IgD-negative memory B cell (primary cell): ENCODE results near the gene TNFAIP8L3. TPM values are rescaled to one million over a fixed set of nuclear protein-coding genes. Genes with fewer than 3 reads are reported as not detected.

Experiments
- H3K27ac Mint-ChIP-seq, 3 donors: one replicate each; pipeline ENCODE4 v1.8.0; 2020 to 2022; ENCODE audit warnings: mild to moderate bottlenecking in 3 of 3, mixed read lengths in 3 of 3, moderate library complexity in 1 of 3
- H3K27me3 Mint-ChIP-seq: one replicate; pipeline ENCODE4 v1.8.0; 2021; ENCODE audit warnings: mixed read lengths
- H3K36me3 Mint-ChIP-seq: one replicate; pipeline ENCODE4 v1.8.0; 2020; ENCODE audit warnings: mild to moderate bottlenecking, mixed read lengths
- H3K4me1 Mint-ChIP-seq, 3 donors: one replicate each; pipeline ENCODE4 v1.8.0; 2020 to 2022; ENCODE audit warnings: mixed read lengths in 3 of 3, mild to moderate bottlenecking in 1 of 3
- H3K4me3 Mint-ChIP-seq, 4 donors: one replicate each; pipeline ENCODE4 v1.8.0; 2020 to 2022; ENCODE audit warnings: mild to moderate bottlenecking in 4 of 4, mixed read lengths in 4 of 4, moderate library complexity in 3 of 4
- H3K9me3 Mint-ChIP-seq, 3 donors: one replicate each; pipeline ENCODE4 v1.8.0; 2020 to 2021; ENCODE audit warnings: mixed read lengths in 3 of 3, mild to moderate bottlenecking in 1 of 3
- polyA plus RNA-seq: library from polyadenylated mRNA; unstranded; fragments of 300-500 nt; fragmentation: Illumina TruSeq; gene quantifications from one replicate; pipeline ENCODE4 v1.2.3, GENCODE V29; 2021

The TNFAIP8L3 gene
- polyA plus RNA-seq, 1 donor from 2014 or later, result not detected

DNA sequence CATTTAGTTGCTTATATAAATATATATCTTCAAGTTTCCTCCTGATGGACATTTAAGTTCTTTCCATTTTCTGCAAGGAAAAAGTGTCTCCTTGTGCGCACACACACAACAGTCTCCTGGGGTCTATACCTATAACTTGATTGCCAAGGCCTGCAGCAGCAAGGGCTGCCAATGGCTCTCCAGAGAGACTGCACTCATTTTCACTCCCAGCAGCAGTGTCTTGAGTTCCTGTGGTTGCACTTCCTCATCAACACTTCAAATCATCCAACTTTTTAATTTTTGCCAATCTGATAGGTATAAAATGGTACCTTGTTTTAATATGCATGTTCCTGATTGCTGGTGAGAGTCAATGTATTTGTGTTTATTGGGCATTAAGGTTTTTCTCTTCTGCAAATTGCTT, 23.1 kb downstream of the TNFAIP8L3 start:
- no peaks in the 10 kb centered on the region for H3K36me3 Mint-ChIP-seq
- H3K4me1 Mint-ChIP-seq, result peaks cover 0 to 5% (median 0%) of the 10 kb centered on the region in 3 donors
- peaks cover 0 to 2% (median 0%) of the 10 kb centered on the region in 3 donors for H3K9me3 Mint-ChIP-seq
- H3K4me3 Mint-ChIP-seq, result no peak overlapping the region
- H3K27ac Mint-ChIP-seq, result no peak overlapping the region
- H3K27me3 Mint-ChIP-seq, result no peaks in the 10 kb centered on the region

DNA sequence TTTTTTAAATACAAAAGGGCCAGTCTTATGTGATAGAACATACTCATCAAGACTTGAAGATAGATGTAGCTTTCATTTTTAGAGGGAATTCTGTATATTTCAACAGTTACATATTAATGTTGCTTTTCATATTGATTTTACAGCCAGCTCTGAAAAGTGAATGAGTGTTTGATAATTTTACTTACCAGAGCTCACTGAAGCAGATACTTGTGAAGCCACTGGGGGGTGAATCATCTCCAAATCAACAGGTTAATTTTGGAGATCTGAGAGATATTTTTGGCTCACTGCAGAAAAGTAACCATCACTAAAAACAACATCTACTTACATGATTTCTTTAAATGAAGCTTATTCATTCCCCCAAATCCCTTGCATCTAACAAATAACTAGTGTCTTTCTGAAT, 24.7 kb downstream of the TNFAIP8L3 start:
- Mint-ChIP-seq H3K27me3 (peaks cover 4% of the 10 kb centered on the region), H3K36me3 (no peaks in the 10 kb centered on the region), H3K4me1 (peaks cover 0 to 1% (median 0%) of the 10 kb centered on the region in 3 donors), H3K9me3 (no peaks in the 10 kb centered on the region), H3K4me3 (no peak overlapping the region), H3K27ac (no peak overlapping the region)

DNA sequence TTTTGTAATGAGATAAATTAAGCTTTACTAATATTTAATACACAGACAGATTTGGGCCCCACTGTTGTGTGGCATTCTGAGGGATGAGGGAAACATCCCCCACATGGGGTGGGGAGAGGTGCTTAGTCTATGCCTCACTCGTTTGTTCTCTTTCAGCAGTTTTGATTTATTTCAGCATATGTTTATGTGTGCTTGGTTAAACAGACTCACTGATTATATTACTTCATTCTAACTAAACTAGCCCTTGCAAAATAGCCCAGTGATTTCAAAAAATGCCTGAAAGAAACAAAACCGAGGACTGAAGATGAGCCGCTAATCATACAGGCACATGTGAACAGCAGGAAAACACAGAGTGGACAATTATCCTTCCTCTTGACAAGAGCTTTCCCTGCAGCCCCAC, 27.2 kb downstream of the TNFAIP8L3 start:
- no peak overlapping the region for H3K27ac Mint-ChIP-seq
- peaks cover 7% of the 10 kb centered on the region for H3K27me3 Mint-ChIP-seq
- no peaks in the 10 kb centered on the region for H3K36me3 Mint-ChIP-seq
- H3K4me1 Mint-ChIP-seq, result peaks cover 0 to 1% (median 0%) of the 10 kb centered on the region in 3 donors
- peaks cover 0 to 3% (median 0%) of the 10 kb centered on the region in 3 donors for H3K9me3 Mint-ChIP-seq
- no peak overlapping the region for H3K4me3 Mint-ChIP-seq

DNA sequence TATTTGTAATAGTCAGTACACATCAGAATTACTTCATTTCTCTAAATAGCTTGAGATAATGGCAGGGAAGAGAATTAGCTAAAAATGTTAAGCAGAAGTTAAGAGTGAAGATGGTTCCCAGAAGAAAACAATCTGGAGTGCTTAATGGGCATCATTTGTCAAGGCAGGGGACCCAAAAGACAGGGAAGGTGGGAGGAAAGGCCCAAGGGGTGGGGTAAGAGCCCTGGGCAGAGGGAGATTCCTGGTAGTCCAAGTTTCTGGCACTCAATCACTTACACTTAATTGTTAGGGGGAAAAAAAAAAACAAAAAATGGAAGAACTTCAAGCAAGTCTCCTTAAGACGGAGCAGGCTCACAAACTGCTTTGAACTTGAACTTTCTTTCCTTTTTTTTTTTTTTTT, 28.9 kb downstream of the TNFAIP8L3 start:
- no peak overlapping the region for H3K27ac Mint-ChIP-seq
- H3K4me1 Mint-ChIP-seq, result no peaks in the 10 kb centered on the region
- no peaks in the 10 kb centered on the region for H3K36me3 Mint-ChIP-seq
- peaks cover 7% of the 10 kb centered on the region for H3K27me3 Mint-ChIP-seq
- no peak overlapping the region for H3K4me3 Mint-ChIP-seq
- H3K9me3 Mint-ChIP-seq, result peaks cover 0 to 3% (median 0%) of the 10 kb centered on the region in 3 donors

DNA sequence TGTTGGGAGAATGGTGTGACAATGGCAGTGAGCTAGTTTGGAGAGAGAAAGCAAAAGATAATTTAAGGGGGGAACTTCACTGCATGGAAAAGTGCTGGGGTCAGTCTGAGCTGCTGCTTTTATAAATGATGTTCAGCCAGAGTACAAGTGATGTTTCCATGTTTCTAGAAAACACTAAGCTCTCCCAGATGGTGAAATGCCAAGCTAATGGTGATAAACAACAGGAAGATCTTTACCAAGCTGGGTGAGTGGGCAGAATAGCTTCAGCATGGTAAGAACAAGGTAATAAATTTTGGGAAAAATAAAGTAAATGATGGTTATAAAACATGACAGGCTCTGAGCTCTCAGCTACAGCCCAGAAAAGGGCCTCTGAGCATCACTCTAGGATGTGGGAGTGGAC, 29.4 kb downstream of the TNFAIP8L3 start:
- peaks cover 0 to 3% (median 0%) of the 10 kb centered on the region in 3 donors for H3K9me3 Mint-ChIP-seq
- H3K27ac Mint-ChIP-seq, result no peak overlapping the region
- H3K4me1 Mint-ChIP-seq, result no peaks in the 10 kb centered on the region
- H3K27me3 Mint-ChIP-seq, result peaks cover 9% of the 10 kb centered on the region
- no peak overlapping the region for H3K4me3 Mint-ChIP-seq
- H3K36me3 Mint-ChIP-seq, result no peaks in the 10 kb centered on the region

DNA sequence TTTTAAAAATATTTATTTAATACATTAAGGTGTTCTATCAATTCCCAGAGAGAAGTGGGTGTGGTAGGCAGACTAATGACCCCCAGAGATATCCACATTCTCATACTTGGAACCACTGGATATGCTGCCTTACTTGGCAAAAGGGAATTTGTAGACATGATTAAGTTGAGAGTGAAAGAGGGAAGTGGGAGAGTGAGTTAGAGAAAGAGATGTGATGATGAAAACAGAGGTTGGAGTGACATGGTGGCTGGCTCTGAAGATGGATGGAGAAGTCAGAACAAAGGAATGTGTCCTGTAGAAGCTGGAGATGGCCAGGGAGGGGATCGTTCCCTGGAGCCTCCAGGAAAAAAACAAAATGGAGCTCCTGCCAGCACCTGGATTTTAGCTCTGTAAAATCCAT, 32.0 kb downstream of the TNFAIP8L3 start:
- H3K27ac Mint-ChIP-seq, result no peak overlapping the region
- H3K9me3 Mint-ChIP-seq, result peaks cover 0 to 3% (median 2%) of the 10 kb centered on the region in 3 donors
- no peak overlapping the region for H3K4me3 Mint-ChIP-seq
- no peaks in the 10 kb centered on the region for H3K4me1 Mint-ChIP-seq
- no peaks in the 10 kb centered on the region for H3K36me3 Mint-ChIP-seq
- H3K27me3 Mint-ChIP-seq, result peaks cover 10% of the 10 kb centered on the region

DNA sequence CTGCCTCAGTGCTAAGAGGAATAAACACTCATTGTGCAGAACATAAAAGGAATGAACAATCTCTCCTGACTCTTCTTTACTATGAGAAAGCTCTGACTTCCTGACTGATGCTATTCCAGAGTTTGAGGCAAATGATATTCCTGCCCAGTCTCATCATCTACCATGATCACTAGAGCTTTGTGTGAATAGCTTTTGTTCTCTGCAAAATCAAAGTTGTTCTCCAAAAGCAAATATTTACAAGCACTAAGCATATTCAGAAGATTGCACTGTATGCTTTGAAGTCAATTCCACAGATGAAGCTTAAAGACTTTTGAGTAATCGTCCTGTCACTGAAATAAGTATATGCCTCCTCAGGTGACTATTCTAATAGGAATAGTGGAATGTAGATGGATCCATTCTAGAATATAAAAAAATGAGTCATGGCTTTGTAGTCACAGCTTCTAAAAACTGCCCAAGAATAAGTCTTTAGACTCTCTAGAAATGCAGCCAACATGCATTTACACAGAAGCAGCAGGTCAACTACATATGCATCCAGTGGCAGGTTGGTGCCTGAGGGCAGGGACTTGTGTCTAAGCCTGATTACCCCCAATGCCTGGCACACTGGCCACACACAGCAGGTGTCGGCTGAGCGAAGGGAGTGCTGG, 34.6 kb downstream of the TNFAIP8L3 start:
- no peak overlapping the region for H3K27ac Mint-ChIP-seq
- H3K9me3 Mint-ChIP-seq, result peaks cover 0 to 3% (median 2%) of the 10 kb centered on the region in 3 donors
- no peaks in the 10 kb centered on the region for H3K4me1 Mint-ChIP-seq
- H3K27me3 Mint-ChIP-seq, result peaks cover 6% of the 10 kb centered on the region
- H3K36me3 Mint-ChIP-seq, result peaks cover 1% of the 10 kb centered on the region
- no peak overlapping the region for H3K4me3 Mint-ChIP-seq

DNA sequence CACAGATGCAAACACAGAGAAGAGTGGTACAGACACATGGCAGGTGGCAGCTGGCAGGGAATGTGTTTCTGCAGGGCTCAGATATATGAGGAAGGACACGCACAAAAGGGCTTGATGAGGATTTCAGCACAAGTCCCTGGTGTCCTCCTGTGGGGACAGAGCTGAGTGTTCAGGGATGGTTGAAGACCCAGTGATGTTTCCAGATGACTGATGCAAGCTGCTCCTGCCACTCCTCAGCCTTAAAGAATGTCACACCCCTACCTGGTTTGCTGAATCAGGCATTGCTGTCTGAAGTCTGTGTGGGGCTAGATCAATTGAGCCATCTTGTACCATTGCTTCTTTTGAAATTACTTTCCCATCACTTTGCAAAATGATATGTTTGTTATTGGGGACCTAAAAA, 40.2 kb downstream of the TNFAIP8L3 start:
- H3K36me3 Mint-ChIP-seq, result peaks cover 1% of the 10 kb centered on the region
- peaks cover 0 to 2% (median 0%) of the 10 kb centered on the region in 3 donors for H3K9me3 Mint-ChIP-seq
- no peaks in the 10 kb centered on the region for H3K4me1 Mint-ChIP-seq
- H3K27me3 Mint-ChIP-seq, result peaks cover 5% of the 10 kb centered on the region
- no peak overlapping the region for H3K27ac Mint-ChIP-seq
- no peak overlapping the region for H3K4me3 Mint-ChIP-seq

DNA sequence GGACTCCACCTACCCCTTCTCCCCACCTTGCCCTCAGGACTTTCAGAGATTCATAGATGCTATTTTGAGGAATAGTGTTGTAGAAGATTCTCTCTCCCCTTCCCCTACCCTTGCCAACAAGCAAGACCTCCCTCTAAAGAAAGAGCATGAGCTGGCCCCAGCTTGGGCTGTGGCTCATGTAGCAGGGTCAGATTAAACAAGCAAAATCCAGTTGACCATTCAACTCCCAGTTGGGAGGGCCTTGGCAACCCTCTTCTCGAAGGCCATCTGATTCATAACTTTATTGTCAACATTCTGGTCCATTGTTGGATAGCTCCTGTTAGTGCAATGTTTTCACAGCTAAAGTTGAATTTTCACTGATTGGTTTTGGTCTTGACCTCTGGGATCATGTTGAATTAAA, 41.1 kb downstream of the TNFAIP8L3 start:
- Mint-ChIP-seq H3K9me3 (peaks cover 0 to 2% (median 0%) of the 10 kb centered on the region in 3 donors), H3K4me1 (peaks cover 0 to 7% (median 4%) of the 10 kb centered on the region in 3 donors), H3K27ac (no peak overlapping the region), H3K36me3 (peaks cover 1% of the 10 kb centered on the region), H3K4me3 (no peak overlapping the region), H3K27me3 (peaks cover 5% of the 10 kb centered on the region)

DNA sequence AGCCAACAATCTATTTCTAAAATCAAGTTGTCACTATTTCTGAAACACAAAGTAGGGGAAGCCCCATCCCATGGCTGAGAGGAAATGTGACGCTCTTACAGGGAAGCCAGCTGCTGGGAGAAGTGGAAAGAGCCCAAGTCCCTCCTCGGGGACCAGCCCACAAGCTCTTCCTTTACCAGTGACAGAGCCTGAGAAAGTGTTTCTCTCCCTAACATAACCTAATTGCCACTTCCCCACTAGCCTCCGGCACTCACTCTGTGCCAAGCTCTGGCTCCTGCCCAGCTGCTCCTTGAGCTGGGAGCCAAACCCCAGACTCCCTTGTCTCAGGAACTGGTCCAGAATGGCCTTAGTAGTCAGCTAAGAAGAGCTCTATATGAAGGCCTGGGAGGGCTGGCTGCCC, 42.9 kb downstream of the TNFAIP8L3 start:
- no peak overlapping the region for H3K27ac Mint-ChIP-seq
- H3K4me1 Mint-ChIP-seq, result peaks cover 0 to 11% (median 5%) of the 10 kb centered on the region in 3 donors
- H3K4me3 Mint-ChIP-seq, result no peak overlapping the region
- peaks cover 5% of the 10 kb centered on the region for H3K27me3 Mint-ChIP-seq
- H3K9me3 Mint-ChIP-seq, result no peaks in the 10 kb centered on the region
- H3K36me3 Mint-ChIP-seq, result no peaks in the 10 kb centered on the region

DNA sequence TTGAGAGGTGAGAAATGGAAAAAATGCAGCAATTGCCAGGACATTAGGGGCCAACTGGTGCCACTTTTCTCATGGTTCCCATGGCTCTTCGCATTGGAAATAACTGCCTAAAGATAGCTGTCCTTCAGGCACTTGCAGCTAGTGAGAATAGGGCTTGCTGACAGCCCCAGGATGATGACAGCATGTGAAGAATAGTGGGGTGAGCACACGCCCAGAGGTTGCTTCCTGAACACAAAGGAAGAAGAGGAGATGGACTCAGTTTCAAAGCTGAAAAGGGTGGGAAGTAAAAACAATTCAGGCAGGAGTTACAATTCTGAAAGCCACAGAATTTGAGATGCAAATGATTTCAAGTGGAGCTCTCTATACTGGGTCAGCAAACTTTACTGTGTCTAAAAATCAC, 45.6 kb downstream of the TNFAIP8L3 start:
- no peak overlapping the region for H3K4me3 Mint-ChIP-seq
- no peaks in the 10 kb centered on the region for H3K9me3 Mint-ChIP-seq
- no peak overlapping the region for H3K27ac Mint-ChIP-seq
- peaks cover 2% of the 10 kb centered on the region for H3K36me3 Mint-ChIP-seq
- peaks cover 0 to 11% (median 5%) of the 10 kb centered on the region in 3 donors for H3K4me1 Mint-ChIP-seq
- peaks cover 5% of the 10 kb centered on the region for H3K27me3 Mint-ChIP-seq

DNA sequence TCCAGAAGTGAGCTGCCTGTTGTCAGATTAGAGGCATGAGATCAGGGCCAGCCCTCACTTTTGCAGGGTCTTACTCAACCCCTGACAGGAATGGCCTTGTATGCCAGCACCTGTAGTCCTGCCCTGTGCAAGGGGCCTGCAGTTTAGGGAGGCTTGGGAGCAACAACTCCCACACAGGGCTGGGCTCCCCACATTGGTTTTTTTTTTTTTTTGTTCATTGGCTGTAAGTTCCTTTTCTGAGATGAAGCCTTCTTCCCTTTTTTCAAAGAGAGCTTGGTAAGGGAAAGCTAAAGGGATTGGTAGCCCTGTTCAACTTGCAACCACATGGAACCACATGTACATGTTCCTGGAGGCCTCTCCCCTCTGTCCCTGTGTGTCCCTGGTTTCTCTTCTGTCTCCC, 46.4 kb downstream of the TNFAIP8L3 start:
- Mint-ChIP-seq H3K4me3 (no peak overlapping the region), H3K27ac (no peak overlapping the region), H3K4me1 (peaks cover 0 to 11% (median 5%) of the 10 kb centered on the region in 3 donors), H3K9me3 (no peaks in the 10 kb centered on the region), H3K27me3 (peaks cover 5% of the 10 kb centered on the region), H3K36me3 (peaks cover 2% of the 10 kb centered on the region)

DNA sequence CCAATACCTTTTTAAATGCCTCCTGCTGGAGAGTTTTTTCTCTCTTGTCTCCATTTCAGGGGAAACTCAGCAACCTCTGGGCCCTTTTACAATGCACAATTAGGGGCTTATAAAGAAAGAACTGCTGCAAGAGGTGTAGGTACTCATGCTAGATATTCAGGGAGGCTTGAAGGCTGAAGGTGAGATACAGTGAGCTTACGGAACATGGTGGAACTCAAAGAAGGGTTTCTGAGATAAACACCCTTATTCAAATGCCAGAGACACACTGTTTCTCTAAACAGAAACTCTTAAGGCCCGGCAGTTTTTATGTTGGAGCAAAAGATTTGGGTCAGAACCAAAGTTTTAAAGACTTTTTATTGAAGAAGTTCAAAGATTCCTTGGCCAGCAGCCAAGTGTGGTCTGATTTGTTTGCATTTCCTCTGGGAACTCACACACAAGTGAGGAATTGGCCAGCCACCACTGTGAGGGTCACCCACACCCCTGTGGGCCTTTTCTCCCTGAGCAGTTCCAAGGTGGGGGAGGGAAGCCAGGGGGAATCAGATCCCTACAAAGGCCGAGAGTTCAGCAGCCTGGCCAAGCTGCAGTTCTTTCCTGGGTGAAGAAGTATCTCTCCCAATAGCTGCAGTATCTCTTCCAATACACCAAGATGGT, 47.8 kb downstream of the TNFAIP8L3 start:
- H3K27me3 Mint-ChIP-seq, result peaks cover 3% of the 10 kb centered on the region
- peaks cover 2% of the 10 kb centered on the region for H3K36me3 Mint-ChIP-seq
- H3K4me1 Mint-ChIP-seq, result peaks cover 0 to 11% (median 5%) of the 10 kb centered on the region in 3 donors
- H3K9me3 Mint-ChIP-seq, result no peaks in the 10 kb centered on the region
- no peak overlapping the region for H3K27ac Mint-ChIP-seq
- no peak overlapping the region for H3K4me3 Mint-ChIP-seq

DNA sequence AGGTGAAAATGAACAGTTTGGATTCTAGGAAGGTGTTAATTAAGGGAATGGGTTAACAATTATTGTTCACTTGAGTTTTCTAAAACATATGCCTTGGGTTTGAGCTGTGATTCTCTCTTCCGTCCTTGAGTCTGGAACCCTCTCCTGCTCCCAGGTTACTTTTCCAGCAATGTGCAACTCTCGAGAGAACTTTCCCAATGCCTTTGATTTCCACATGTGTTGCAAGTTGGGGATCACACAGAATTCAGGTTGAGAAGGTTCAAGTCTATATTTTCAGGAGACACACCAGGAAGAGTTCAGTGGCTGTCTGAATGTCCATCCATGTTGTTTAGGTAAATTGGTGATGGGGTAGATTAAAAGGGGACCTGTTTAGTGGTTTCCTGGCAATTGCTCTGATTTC, 48.7 kb downstream of the TNFAIP8L3 start:
- H3K27me3 Mint-ChIP-seq, result no peaks in the 10 kb centered on the region

DNA sequence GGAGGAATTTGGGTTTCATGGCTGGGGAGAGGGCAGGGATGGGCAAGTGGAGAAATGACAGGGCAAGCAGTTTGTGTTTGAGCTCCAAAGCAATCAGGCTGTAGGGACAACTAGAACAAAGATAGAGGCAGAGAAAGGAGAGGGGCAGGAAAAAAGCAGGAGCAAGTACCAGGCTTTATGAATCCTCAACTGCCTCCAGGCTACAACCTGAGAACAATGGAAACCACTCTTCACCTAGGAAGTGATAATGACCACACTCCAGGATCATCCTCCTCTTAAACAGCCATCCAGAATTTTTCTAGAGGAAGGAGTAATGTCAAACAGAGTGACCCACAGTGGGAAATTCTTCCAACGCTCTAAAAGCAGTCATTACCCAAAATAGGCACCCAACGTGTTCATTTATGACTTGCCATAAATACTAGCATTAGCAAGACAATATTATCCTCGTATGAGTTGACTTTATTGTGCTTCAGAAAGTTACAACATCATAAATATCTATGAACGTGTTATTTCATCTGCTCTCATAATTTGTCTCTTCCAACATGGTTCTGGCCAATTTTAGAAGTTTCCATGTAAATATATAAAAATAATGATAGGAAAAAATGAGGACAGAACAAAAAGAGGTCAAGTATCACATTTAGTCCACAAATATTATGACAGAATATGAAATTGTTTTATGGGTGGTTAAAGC, 50.5 kb downstream of the TNFAIP8L3 start:
- Mint-ChIP-seq H3K27ac (no peak overlapping the region), H3K27me3 (no peaks in the 10 kb centered on the region), H3K36me3 (peaks cover 2% of the 10 kb centered on the region), H3K4me1 (peaks cover 0 to 11% (median 5%) of the 10 kb centered on the region in 3 donors), H3K9me3 (no peaks in the 10 kb centered on the region), H3K4me3 (no peak overlapping the region)

More for the DNA sequence above, 48.7 kb downstream of the TNFAIP8L3 start:
- Mint-ChIP-seq H3K36me3 (peaks cover 2% of the 10 kb centered on the region), H3K4me1 (peaks cover 0 to 11% (median 5%) of the 10 kb centered on the region in 3 donors), H3K4me3 (no peak overlapping the region), H3K9me3 (no peaks in the 10 kb centered on the region), H3K27ac (no peak overlapping the region)
